HG03571 (cell line): ENCODE data around the gene KLC4.

Source experiments
- ATAC-seq: cut with Tn5 transposase; IDR thresholded peaks from one replicate; pipeline ENCODE4 v1.9.1; 2021; ENCODE audit not compliant: unreplicated experiment

The KLC4 gene

DNA sequence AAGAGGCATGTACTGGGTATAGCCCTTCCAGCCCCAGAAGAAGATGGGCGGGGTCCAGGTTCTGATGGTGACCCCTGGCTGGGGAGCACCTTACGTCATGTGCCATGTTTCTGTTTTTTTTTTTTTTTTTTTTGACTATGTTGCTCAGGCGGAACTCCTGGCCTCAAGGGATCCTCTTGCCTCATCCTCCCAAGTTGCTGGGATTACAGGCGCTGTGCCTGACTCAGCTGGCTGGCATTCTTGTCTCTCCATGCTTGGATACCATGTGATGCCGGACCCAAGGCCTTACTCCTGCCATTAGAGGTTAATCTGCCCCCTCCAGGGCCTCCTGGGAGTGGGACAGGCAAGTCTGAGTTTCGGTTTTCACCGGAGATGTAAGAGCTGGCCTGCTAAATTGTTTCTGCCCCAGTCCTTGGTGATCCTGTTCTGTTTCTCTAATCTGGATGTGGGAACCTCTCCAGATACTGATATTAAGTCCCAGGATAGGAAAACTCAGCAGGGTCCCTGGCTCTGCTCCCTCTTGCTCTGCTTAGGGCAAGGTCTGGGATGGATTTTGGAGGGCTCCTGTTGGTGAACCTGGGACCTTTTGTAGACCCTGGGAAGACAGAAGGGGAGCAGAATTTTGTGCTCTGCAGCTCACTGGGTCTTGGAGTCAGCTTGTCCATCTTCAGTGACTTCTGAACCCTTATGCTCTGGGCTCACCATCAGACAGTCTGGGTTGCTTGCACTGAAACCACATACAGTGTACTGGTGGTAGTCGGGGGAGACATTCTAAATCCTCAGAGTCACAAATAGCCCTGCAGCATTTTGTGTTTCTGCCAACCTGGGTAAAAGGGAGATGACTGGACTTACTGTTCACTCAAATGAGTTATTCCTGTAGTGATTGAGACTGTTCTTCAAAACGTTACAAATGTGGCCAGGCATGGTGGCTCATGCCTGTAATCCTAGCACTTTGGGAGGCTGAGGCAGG, 61.8 kb downstream of the KLC4 start:
- ATAC-seq, result no peak

DNA sequence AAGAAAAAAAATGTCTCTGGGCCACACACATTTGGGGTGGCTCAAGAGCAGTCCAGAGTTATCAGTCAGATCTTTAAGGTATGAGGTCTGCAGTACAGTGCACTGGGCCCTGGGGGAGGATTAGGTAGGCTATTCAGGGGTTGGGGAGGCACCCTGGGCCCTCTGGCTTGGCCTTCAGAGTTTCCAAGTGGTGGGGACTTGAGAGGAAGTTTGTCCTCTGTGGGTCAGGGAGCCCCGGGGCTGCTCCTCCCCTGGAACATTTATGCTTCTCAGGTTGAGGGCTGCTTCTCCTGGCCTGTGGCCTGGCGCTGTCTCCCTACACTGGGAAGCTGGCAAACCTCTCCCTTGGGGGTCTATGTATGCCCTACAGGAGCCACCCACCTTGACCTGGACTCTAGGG, 62.7 kb downstream of the KLC4 start:
- no peak for ATAC-seq

DNA sequence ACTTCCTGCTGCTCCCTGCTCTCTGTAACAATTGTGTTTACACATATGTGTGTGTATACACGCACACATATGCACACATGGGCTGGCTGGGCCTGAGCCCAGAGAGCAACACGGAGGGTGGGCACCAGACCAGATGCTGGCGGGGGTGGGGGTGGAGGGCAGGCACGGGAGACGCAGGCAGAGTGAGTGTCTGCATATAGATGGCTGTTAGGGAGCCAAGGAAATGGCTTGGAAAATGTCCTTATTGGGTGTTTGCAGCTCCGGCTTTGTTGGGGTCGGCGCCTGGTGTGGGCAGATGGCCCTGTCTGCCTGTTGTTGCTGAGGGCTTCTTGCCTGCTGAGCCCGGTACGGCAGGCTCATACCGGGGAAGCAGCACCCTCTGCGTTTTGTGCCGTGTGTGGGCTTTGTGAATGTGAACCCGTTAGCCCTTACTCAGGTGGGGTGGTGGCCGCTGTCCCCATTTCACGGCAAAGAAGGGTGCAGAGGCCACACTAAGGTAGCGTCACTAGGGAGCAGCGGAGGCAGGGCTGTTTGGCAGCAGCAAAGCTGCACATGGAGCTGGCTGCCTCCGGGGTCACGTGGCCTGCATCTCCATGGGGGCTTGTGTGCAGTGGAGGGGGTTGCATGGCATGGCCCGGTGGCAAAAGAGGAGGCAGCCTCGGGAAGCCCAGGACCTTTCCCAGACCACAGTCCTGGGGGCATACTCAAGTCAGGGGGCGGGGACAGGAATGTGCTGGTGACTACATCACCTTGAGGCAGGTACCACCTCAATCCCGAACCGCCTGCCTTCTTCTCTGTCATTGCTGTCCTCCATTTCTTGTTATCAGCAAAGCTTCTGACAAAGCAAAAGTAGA, 64.3 kb downstream of the KLC4 start:
- no peak for ATAC-seq

DNA sequence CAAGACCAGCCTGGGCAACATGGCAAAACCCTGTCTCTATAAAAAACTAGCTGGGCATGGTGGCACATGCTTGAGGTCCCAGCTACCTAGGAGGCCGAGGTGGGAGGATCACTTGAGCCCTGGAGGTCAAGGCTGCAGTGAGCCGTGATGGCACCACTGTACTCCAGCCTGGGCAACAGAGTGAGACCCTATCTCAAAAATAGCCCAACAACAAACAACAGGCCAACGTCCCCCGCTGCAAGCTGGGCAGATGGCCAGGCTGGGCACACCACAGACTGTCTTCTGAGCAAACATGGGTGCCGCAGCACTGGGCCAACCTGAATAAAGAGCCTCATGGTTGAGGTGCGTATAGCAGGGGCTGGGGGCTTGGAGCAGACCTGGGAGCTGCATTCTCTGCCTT, 65.0 kb downstream of the KLC4 start:
- ATAC-seq, result no peak
